Sigmoid colon (tissue), 4 donors: ENCODE data around the gene CD74.

Source experiments
- CTCF ChIP-seq, 4 experiments: fragments of 450-650 bp in 3 of 4; fragments of 200-600 bp in 1 of 4; IDR thresholded peaks; one replicate each; pipeline ENCODE4 v1.5.1; 2016 to 2019; ENCODE audit warnings: antibody characterized with exemption in 4 of 4, mild to moderate bottlenecking in 3 of 4, moderate library complexity in 2 of 4
- EP300 ChIP-seq, 4 donors: sonication (generic); formaldehyde crosslinking; IDR thresholded peaks; one replicate each; pipeline ENCODE4 v1.6.1; 2017; ENCODE audit warnings: antibody characterized with exemption in 4 of 4
- POLR2A ChIP-seq, 2 donors: fragments of 450-650 bp; IDR thresholded peaks; one replicate each; pipeline ENCODE4 v1.6.1; 2016; ENCODE audit warnings: antibody characterized with exemption in 2 of 2, mild to moderate bottlenecking in 2 of 2, moderate library complexity in 2 of 2
- POLR2AphosphoS5 ChIP-seq, 4 donors: sonication (generic); formaldehyde crosslinking; IDR thresholded peaks; one replicate each; pipeline ENCODE4 v1.6.1; 2017; ENCODE audit warnings: antibody characterized with exemption in 4 of 4

GRCh38 chr5:150391986-150392385 lies 20.7 kb downstream of the CD74 start:
- TF ChIP-seq CTCF (IDR thresholded peaks at IDR 0.05) (no peak), POLR2AphosphoS5 (IDR thresholded peaks at IDR 0.05) (no peak), POLR2A (IDR thresholded peaks at IDR 0.05) (no peak), EP300 (IDR thresholded peaks at IDR 0.05) (no peak)
